ENCODE results near the gene SPARC.

DNA sequence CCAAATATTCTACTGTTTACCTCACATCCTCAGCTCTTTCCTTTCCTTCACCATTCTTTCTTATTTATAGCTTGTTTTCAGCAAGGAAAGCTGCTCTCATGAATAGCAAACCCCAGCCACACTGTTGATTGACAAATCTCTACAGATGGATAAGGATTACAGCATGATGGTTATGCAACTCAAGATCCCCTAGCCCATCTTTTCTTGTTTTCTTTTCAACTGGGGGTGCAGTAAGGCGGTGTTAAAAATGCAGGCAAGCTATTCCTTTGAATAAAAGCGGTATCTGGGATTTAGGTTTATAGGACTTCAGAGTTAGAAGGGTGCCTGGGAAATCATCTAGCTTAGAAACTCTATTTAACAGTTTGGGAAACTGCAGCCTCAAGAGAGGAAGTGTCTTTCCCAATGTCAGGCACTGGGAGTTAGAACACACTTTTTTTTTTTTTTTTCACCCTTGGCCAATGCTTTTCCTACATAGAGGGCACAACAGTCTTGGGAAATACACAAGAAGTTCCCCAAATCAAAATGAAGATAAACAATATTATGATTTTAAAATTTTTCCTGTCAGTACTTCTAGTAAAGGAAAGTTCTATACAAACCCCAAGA is 2.6 kb downstream of the SPARC start:
- TF ChIP-seq EZH2 (IDR thresholded peaks at IDR 0.05) = no peak
- no peak for TF ChIP-seq POLR2AphosphoS5 (IDR thresholded peaks at IDR 0.05; ENCODE audit: borderline replicate concordance, low read depth, low read length)
- TF ChIP-seq FOXP2 (optimal IDR thresholded peaks at IDR 0.05; ENCODE audit: control extremely low read depth, extremely low read length, insufficient read depth) = no peak

All from SK-N-MC (cell line).